Body of pancreas (tissue), 4 donors: Measurements from ENCODE around the gene GSC.

ENCODE experiments used
- CTCF ChIP-seq, 7 experiments: fragments of 450-650 bp in 4 of 7; fragments of 200-600 bp in 3 of 7; sonication (generic) in 3 of 7; IDR thresholded peaks; one replicate each; pipeline ENCODE4 v1.5.1; 2016 to 2019; ENCODE audit warnings: antibody characterized with exemption in 7 of 7
- POLR2A ChIP-seq, 3 donors: fragments of 450-650 bp; IDR thresholded peaks; one replicate each; pipeline ENCODE4 v1.6.1; 2016; ENCODE audit warnings: antibody characterized with exemption in 3 of 3, mild to moderate bottlenecking in 2 of 3

- TF ChIP-seq CTCF (IDR thresholded peaks at IDR 0.05), result no peak
- no peak for TF ChIP-seq POLR2A (IDR thresholded peaks at IDR 0.05)
These were observed 17.1 kb downstream of the GSC start for GRCh38 chr14:94752591-94753436.
